Transverse colon (tissue), 3 donors: ENCODE results near the gene CADM1.

Experiments
- CTCF ChIP-seq, 5 experiments: fragments of 200-600 bp in 3 of 5; fragments of 450-650 bp in 2 of 5; sonication (generic) in 3 of 5; IDR thresholded peaks; 1 replicate in 2 of 5; 2 replicates in 3 of 5; pipeline ENCODE4 v1.5.1; 2016 to 2017; ENCODE audit warnings: antibody characterized with exemption in 5 of 5, inconsistent platforms in 3 of 5, mild to moderate bottlenecking in 2 of 5, moderate library complexity in 1 of 5
- POLR2A ChIP-seq: fragments of 450-650 bp; IDR thresholded peaks from one replicate; pipeline ENCODE4 v1.6.1; 2016; ENCODE audit warnings: antibody characterized with exemption, mild to moderate bottlenecking, moderate library complexity

DNA sequence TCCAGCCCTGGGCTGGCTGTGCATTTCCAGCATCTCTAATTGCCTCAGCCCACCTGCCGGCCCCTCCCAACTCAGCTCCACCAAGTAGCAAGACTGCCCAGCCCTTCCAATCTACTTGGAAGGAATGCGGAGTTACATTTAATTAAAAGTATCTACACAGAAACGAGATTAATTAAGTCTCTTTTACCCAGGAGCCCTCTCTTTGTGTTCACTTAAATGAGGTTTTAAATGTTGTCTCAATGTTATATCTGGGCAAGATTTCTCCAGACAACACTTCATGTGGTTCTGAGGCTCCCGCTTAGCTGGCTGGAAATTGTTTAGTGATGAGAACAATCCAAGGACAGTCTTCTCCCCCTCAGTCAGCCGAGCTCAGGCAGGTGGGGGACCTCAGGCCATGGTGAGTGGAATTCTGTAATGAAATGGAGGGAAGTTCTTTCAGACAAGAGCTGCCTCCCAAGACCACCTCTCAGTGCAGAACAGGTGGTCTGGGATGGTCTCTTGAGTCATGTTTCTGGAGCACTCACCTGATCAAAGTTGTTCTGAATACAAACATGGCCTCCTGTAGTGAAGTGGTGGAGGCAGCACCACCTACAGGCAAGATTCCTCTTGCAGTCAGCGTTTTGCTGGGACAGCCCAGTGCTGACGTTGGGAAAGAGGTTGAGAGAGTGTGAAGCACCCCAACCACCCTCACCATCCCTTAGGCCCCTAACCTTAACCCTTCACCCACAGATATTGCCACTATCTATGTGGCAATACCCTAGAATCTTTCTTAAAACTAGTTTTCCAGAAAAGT lies 371.6 kb downstream of the CADM1 start:
- peak in 2 of 5 experiments; percentile 22 to 26 for TF ChIP-seq CTCF (IDR thresholded peaks at IDR 0.05)
- no peak for TF ChIP-seq POLR2A
